Cardiac fibroblast (primary cell): ENCODE data around the gene LUC7L.

Source experiments
- DNase-seq, 2 donors: peaks; one replicate each; pipeline versions ENCODE4 v3.0.0 to v3.0.0-alpha.2; 2010; ENCODE audit warnings: low read depth in 2 of 2
- H3K4me3 ChIP-seq, 2 donors: replicated peaks in 1 of 2; 1 replicate in 1 of 2; 2 replicates in 1 of 2; pipeline ENCODE4 v1.5.1; 2011; ENCODE audit warnings: low read depth in 2 of 2, low read length in 2 of 2, mild to moderate bottlenecking in 2 of 2, moderate library complexity in 1 of 2
- TF ChIP-seq, protein P1 (sequence below): IDR thresholded peaks from one replicate; pipeline ENCODE4 v1.5.1; 2011; ENCODE audit warnings: low read depth, mild to moderate bottlenecking, low read length, inconsistent platforms

Gene LUC7L, protein sequence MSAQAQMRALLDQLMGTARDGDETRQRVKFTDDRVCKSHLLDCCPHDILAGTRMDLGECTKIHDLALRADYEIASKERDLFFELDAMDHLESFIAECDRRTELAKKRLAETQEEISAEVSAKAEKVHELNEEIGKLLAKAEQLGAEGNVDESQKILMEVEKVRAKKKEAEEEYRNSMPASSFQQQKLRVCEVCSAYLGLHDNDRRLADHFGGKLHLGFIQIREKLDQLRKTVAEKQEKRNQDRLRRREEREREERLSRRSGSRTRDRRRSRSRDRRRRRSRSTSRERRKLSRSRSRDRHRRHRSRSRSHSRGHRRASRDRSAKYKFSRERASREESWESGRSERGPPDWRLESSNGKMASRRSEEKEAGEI

DNA sequence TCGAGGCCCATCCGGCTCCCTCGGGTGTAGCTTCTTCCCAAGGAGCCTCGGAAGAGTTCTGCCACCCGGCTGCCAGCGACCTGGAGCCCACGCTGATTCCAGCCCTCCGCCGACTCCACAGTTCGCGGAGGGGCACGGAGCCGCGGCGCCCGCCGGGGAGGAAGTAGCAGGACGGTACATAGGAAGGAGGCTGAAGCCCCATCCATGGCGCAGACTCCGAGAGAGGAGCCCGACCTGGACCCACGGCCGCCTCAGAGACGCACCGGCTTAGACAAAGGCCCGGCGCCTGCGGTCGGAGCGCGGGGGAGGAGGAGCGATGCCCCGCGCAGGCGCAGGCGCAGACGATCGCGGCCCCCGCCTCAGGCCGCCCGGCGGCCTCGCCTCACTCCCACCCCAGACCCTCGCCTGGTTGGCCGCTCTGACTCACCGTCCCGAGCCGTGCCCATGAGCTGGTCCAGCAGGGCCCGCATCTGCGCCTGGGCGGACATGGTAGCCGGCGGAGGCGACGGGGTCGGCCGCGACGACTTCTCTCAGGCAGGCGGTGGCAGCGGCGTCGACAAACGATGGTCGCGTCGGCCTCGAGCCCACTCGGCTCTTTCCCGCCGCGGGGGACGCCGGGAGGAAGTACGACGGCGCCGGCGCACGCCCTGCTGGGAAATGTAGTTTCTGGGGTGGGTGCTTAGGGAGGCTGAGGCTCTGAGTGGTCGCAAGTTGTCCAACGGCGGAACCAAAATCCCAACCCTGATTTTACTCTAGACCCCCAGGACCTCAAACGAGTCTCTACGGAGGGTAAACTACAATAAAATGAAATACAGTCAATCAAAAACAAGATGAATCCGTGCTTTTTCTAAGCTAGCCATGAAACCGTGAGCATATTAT is at the start of gene LUC7L:
Gene LUC7L, minus strand, starts transcription at position 598 of the 879 bp plus-strand sequence. Its CDS starts 110 bp downstream, at position 488.
- TF ChIP-seq, protein P1, sequence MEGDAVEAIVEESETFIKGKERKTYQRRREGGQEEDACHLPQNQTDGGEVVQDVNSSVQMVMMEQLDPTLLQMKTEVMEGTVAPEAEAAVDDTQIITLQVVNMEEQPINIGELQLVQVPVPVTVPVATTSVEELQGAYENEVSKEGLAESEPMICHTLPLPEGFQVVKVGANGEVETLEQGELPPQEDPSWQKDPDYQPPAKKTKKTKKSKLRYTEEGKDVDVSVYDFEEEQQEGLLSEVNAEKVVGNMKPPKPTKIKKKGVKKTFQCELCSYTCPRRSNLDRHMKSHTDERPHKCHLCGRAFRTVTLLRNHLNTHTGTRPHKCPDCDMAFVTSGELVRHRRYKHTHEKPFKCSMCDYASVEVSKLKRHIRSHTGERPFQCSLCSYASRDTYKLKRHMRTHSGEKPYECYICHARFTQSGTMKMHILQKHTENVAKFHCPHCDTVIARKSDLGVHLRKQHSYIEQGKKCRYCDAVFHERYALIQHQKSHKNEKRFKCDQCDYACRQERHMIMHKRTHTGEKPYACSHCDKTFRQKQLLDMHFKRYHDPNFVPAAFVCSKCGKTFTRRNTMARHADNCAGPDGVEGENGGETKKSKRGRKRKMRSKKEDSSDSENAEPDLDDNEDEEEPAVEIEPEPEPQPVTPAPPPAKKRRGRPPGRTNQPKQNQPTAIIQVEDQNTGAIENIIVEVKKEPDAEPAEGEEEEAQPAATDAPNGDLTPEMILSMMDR, result no peak
- peak; percentile 86 to 89 for DNase-seq
- H3K4me3 ChIP-seq, result peak within 1 kb of the TSS; percentile 94 to 96

DNA sequence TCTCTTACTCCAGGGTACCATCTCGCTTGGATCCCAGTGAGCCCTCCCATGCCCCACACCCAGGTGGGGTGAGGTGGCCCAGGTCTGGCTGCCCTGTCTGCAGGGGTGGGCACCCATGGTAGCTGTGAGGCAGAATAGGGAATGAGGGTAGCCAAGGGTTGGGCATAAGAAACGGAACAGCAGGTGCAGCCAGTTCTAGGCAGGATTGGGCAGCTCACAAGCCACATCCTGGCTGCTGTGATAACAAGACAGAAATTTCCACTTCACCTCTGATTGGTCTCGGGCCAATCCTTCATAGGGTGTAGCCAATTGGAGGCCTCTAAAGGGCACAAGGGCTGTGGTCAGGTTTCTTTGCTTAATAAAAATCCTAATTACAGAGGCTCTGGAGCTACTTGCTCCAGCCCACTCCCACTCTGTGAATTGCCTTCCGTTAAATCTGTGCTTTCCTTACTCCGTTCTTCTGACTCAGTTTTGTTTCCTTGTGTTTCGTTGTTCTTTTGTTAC is 49.7 kb upstream of the LUC7L start:
- TF ChIP-seq, protein P1, result no peak
- no peak overlapping the region for H3K4me3 ChIP-seq
- DNase-seq, result peak; percentile 21 to 56

DNA sequence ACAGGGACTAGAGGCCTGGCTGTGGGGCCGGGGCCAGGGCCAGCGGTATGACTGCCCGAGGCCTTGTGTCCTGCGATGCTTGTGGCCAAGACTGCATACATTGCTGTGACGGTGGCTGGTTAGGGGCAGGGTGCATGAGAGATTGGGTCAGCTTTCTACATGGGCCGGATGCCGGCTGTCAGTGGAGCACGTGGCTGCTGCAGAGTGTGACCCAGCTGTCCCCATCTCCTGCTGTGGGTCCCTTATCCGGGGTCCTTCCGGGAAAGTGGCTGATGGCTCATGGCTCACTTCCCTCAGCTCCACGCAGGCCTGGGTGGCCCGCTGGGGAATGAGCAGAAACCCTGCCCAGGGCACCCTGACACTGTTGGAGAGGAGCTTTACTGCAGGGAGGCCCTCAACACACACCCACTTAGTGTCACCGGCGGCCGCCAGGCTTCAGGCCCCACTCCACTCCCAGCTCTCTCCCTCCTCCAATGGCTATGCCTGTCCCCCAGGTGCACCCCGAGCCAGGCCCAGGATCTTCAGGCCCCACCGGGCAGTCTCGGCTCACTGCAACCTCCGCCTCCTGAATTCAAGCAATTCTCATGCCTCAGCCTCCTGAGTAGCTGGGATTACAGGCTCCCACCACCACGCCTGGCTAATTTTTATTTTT is 47.3 kb upstream of the LUC7L start:
- DNase-seq, result no peak
- TF ChIP-seq, protein P1, result no peak
- H3K4me3 ChIP-seq, result no peak overlapping the region

DNA sequence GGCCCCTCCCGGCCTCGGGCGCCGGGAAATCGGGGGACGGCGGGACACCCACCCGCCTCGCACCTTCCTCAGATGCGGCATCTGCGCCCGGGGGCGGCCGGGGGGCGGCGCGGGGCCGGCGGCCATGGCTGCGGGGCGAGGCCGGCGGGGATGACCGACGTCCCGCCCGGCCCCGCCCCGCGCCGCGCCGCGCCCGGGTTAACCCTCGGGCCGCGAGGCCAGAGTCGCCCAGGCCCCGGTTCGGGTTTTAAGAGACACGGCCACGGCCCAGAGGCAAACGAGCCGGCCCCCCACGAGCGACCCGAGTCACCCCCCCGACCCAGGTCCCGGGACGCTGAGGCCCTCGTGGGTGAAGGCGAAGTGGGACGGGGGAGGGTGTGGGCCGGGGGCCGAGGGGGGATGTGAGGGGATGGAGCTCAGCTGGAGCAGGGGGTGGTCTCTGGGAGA is 46.6 kb upstream of the LUC7L start, which contains the start of gene RGS11:
Gene RGS11, minus strand, starts transcription at position 159 of the 447 bp plus-strand sequence. Its CDS starts 33 bp downstream, at position 126.
- H3K4me3 ChIP-seq, result peak within 1 kb of the TSS; percentile 38 to 43
- TF ChIP-seq, protein P1, result no peak
- no peak for DNase-seq

DNA sequence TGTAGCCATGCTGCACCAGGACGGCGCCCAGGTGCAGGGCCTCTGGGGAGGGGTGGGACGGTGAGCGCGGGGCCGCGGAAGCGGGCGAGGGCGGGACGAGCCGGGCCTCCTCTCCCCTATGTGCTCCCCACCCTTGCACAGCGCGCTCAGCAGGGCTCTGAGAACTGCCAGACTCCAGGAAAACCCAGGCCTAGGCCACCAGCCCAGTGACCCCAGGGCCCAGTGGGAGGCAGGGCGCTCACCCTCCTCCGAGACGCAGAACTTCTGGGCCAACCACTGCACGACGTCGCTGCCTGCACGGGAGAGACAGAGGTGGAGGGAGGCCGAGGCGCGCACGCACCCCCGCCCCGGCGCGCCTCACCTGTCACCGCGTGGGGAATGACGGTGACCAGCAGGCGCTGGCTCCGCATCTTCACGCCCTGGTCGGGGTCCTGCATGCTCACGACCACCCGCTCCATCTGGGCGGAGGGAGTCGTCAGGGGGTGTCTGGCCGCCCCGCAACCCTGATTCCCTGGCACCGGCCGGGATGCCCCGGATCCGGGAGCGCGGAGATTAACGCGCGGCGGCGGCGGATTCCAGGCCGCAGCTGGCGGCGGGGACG is 45.9 kb upstream of the LUC7L start:
- DNase-seq, result no peak
- TF ChIP-seq, protein P1, result no peak
- H3K4me3 ChIP-seq, result peak overlapping the region; percentile 38 to 43
